Astrocyte of the cerebellum (primary cell): Measurements from ENCODE around the gene MOB1B.

Source experiments
- DNase-seq: peaks from one replicate; pipeline ENCODE4 v3.0.0-alpha.2; 2011; ENCODE audit warnings: low read depth
- H3K4me3 ChIP-seq: 2 replicates; pipeline ENCODE4 v1.5.1; 2011; ENCODE audit warnings: mild to moderate bottlenecking, low read depth, low read length, moderate library complexity
- CTCF ChIP-seq: IDR thresholded peaks from 2 replicates; pipeline ENCODE4 v1.5.1; 2012; ENCODE audit warnings: low read length, low read depth, moderate library complexity, mild to moderate bottlenecking; ENCODE audit errors: missing control alignments
- in situ Hi-C: cut with HindIII; loops from 2 replicates; pipeline ENCODE4 v1.10.0; 2017; ENCODE audit warnings: low sequenced_read_pairs

Gene MOB1B

GRCh38 chr4:70969076-70969475 lies 66.9 kb downstream of the MOB1B start:
- no peak for TF ChIP-seq CTCF
- in situ Hi-C loops, result no loop called here
- DNase-seq, result peak; percentile 72

GRCh38 chr4:70976252-70976651 lies 74.1 kb downstream of the MOB1B start:
- no peak overlapping the region for H3K4me3 ChIP-seq
- in situ Hi-C loops, result loop anchor here (25.0 kb wide), 1 partner anchor 139 kb away; the partner anchor contains the start of gene GRSF1
- no peak for TF ChIP-seq CTCF
- DNase-seq, result no peak

More at GRCh38 chr4:70969076-70969475, 66.9 kb downstream of the MOB1B start:
- H3K4me3 ChIP-seq, result no peak overlapping the region

- H3K4me3 ChIP-seq, result no peak overlapping the region
- no peak for DNase-seq
- in situ Hi-C loops, result loop anchor here (25.0 kb wide), 1 partner anchor 142 kb away; the partner anchor contains the start of gene GRSF1
- TF ChIP-seq CTCF, result no peak
These were observed 77.4 kb downstream of the MOB1B start for GRCh38 chr4:70979445-70980008.

GRCh38 chr4:70980196-70980595 lies 78.0 kb downstream of the MOB1B start:
- no peak for TF ChIP-seq CTCF
- no peak for DNase-seq
- no peak overlapping the region for H3K4me3 ChIP-seq
- in situ Hi-C loops, result loop anchor here (25.0 kb wide), 1 partner anchor 143 kb away; the partner anchor contains the start of gene GRSF1

GRCh38 chr4:70984106-70984505 lies 81.9 kb downstream of the MOB1B start:
- in situ Hi-C loops, result loop anchor here (25.0 kb wide), 1 partner anchor 147 kb away; the partner anchor contains the start of gene GRSF1
- no peak for DNase-seq
- no peak for TF ChIP-seq CTCF
- no peak overlapping the region for H3K4me3 ChIP-seq

- in situ Hi-C loops, result loop anchor here (25.0 kb wide), 1 partner anchor 147 kb away; the partner anchor contains the start of gene GRSF1
- no peak for TF ChIP-seq CTCF
- no peak overlapping the region for H3K4me3 ChIP-seq
- DNase-seq, result no peak
These were observed 82.4 kb downstream of the MOB1B start for GRCh38 chr4:70984589-70984988.
